ENCODE measurements around the gene KCNC1.

The KCNC1 gene

DNA sequence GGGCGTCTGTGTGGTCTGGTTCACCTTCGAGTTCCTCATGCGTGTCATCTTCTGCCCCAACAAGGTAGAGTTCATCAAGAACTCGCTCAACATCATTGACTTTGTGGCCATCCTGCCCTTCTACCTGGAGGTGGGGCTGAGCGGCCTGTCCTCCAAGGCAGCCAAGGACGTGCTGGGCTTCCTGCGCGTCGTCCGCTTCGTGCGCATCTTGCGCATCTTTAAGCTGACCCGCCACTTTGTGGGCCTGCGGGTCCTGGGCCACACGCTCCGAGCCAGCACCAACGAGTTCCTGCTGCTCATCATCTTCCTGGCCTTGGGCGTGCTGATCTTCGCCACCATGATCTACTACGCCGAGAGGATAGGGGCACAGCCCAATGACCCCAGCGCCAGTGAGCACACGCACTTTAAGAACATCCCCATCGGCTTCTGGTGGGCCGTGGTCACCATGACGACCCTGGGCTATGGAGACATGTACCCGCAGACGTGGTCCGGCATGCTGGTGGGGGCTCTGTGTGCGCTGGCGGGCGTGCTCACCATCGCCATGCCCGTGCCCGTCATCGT lies 37.3 kb downstream of the KCNC1 start:
- DNase-seq (ENCODE audit: extremely low read depth in 1 of 2, low read depth in 1 of 2) = no peak

DNA sequence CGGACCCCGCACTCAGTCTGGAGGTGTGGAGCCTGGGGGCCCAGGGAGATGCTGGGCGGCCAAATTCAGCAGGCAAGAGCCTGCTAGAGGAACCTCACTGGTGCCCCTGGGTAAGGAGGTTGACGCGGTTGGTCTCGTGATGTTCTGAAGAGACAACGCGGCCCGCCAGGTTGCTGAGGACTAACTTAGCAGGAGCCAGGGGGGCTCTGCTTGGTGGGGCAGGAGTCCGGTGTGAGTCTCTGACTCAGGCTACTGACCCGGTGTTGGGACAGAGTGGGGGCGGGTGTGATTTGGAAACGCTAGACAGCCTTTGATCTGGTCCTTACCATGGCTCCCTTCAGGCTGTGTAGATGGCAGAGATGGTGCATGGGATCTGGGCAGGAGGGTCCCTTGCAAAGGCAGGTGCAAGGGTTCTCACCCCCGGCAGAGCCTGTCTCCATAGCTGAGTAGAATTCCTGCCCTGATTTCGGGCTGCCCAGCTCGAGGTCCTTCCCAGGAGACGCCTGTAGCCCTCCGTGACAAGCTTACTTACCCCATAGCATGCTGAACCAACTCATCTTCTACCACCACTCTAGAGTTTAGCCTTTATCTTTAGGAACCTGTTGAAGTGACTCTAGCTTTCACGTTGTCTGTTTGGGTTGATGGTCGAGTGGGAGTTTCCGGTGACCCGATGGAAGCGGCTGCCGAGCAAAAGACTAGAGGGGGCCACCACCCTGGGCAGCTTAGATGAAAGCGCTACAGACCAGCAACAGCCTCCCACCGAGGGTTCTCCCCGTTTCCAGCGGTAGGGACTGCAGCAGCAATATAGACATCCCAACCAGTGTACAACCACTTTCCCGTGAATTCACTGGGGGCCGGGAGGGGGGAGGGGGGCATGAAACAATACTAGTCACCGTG lies 38.4 kb downstream of the KCNC1 start:
- no peak for DNase-seq (ENCODE audit: extremely low read depth in 1 of 2, low read depth in 1 of 2)

DNA sequence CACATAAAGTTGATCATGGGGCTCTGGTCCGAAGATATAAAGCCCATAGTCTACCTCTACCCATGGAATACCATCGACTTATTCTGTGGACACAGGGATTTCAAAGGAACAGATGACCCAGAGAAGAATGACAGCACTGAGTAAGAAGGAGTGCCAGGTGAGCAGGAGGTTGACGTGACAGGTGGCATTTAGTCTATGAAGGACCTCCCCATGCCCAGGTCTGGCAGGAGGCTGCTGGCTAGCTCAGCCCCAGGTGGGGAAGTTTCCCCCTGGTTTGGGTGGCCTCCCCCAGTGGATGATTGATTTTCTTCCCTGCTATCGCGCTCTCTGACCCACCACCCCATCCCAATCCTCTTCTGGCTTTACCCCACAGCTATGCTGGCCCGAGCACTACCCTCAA lies 39.1 kb downstream of the KCNC1 start:
- DNase-seq (ENCODE audit: extremely low read depth in 1 of 2, low read depth in 1 of 2) = no peak

DNA sequence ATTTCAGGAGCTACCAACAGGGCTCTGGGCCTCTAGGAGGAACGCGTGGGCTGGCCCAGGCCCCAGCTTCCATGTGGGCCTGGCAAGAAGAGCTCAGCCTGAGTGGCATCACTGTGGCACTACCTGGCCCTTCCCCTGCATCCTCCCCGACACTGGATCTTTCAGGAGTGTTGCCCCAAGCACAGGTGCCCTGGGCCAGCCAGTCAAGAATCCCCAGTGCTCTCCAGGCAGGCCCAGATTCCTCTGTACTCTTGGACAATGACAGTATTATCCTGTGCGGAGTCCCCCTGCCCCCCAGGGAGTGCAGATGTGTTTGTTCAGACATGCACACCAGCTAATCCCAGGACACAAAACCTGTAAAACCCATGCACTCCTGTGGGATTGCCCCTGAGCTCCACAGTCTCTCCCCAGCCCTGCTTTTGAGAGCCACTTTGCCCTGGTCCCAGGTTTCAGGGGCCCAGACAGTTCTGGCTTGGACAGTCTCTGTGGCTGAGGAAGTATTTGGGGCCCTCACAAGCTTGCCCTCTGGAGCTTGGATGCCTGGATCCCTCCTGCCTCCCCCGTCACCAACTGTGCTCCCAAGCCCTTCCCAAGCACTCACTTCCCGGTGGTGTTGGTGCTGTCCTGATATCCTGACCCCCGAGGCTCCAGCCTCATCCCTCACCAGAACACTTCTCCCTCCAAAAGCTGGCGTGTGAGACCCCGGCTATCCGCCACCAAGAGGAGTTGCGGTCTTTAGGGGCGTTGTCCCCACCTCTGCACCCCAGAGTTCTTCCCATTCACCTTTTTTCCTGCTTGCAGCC lies 39.9 kb downstream of the KCNC1 start:
- no peak for DNase-seq (ENCODE audit: extremely low read depth in 1 of 2, low read depth in 1 of 2)

DNA sequence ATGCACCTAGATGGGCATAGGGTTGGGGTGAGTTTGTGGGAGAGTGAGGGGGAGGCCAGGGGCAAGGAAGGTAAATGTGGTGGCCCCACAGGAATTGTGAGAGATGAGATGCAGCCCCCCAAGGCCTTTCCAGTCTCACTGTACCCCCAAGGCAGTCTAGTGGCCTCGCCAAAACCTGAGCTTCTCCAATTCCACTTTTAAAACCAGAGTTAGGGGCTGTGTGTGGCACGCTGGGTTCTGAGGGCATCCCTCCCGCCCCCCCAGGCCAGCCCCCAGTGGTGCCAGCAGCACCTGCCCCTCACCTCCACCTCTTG lies 40.4 kb downstream of the KCNC1 start:
- DNase-seq (ENCODE audit: extremely low read depth in 1 of 2, low read depth in 1 of 2) = no peak

DNA sequence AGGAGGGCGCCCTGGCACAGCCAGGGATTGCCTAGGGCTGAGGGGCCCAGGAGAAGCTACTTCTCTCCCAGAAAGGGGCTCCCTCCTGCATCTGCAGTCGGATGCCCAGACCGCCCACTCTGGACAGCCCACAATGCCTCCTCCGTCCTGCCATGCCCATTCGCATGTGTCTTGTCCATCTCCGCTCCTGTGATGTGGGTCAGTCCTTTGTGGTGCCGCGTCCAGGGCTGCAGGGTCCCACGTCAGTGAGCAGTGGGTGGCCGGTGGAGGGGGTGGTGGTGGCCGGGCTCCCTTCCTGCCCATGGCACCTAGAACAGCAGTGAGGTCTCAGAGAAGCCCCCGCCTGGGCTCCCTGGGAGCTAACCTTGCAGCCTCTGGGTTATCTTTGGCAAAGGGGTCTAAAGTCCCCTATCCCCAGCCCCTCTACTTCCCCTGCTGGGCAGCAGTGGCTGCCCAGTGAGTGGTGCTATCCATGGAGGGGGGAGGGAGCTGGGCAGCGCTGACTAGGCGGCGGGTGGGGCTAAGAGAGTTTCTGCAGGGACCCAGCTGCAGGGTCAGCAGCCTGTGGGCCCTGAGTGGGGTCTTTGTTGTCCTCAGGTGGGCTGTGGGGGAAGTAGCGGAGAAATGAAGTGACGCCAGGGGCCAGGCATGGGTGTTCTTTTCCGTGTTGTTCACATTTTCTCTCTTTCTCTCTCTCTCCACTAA lies 41.1 kb downstream of the KCNC1 start:
- DNase-seq (ENCODE audit: extremely low read depth in 1 of 2, low read depth in 1 of 2) = no peak

DNA sequence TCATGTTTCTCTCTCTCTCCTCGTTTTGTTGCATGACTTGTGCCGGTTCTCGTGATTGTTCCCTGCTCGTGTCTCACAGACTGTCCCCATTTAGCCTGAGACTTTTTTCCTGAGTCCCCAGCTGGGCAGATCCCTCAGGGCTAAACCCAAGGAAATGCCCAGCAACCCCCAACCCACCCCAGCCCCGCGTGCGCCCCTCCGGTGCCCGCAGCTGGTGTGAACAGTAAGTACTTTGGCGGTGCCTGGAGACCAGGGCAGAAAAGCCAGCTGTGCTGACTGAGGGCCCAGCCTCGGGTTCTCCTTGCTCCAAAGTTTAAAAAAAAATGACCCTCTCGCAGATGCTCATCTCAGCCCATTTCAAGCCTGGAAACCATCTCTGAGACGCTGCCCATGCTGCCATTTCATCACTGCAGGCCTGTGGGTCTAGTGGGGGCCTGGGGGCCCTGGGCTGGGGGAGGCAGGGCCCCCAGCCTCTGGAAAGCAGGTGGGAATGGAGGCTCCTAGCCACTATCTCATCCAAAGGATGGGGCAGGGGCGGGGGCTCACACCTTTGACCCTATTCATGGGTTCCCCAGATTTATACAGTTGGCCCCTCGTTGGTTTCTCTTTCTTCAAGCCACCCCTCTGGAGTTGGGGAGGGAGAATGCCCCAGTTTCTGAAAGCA lies 41.8 kb downstream of the KCNC1 start:
- no peak for DNase-seq (ENCODE audit: extremely low read depth in 1 of 2, low read depth in 1 of 2)

DNA sequence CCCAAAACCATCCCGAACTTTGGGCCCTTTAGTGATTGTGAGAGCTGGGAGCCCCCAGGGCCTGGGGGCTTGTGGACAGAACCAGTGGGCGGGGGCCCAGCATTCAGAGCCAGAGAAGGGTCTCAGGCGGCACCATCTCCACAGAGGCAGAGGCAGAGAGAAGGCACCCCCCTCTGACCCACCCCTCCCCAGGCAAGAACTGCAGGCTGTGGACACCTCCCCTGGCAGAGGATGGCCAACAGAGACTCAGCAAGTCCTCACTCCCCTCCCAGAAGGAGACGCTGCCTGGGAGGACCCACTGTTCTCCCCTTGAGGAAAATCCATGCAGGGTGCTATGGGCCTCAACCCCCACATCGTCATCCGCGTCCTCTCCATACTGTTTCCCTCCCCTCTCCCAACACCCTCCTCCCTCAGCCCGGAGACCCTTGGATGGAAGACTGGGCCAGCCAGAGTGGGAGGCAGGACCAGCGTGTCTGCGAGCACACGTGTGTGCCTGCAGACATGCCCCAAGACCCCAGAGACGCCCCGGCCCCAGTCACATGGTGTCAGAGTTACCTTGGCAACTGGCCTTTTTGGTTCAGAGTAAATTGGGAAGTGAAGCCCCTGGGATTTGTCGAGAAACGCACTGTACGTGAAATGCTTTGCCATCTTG lies 42.6 kb downstream of the KCNC1 start:
- DNase-seq (ENCODE audit: extremely low read depth in 1 of 2, low read depth in 1 of 2) = no peak

GRCh38 chr11:17777738-17778091 lies 43.1 kb downstream of the KCNC1 start:
- DNase-seq (ENCODE audit: extremely low read depth in 1 of 2, low read depth in 1 of 2) = no peak

DNA sequence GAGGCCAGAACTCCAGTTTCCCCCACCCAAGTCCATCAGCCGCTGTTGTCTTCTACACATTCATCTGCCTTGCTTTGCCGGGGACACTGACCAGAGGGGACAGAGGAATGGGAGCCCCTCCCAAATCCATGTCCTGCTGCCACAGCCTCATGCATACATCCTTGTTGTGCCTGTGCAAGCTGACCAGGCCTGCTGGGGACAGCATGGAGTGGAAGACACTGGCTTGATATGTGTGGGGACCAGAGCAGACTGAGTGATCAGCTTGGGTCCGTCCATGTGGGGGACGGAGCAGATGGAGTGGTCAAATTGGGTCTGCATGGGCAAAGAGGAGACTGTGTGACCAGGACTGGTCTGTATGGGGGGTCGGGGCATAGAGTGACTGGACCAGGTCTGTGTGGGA lies 43.8 kb downstream of the KCNC1 start:
- DNase-seq (ENCODE audit: extremely low read depth in 1 of 2, low read depth in 1 of 2) = no peak

DNA sequence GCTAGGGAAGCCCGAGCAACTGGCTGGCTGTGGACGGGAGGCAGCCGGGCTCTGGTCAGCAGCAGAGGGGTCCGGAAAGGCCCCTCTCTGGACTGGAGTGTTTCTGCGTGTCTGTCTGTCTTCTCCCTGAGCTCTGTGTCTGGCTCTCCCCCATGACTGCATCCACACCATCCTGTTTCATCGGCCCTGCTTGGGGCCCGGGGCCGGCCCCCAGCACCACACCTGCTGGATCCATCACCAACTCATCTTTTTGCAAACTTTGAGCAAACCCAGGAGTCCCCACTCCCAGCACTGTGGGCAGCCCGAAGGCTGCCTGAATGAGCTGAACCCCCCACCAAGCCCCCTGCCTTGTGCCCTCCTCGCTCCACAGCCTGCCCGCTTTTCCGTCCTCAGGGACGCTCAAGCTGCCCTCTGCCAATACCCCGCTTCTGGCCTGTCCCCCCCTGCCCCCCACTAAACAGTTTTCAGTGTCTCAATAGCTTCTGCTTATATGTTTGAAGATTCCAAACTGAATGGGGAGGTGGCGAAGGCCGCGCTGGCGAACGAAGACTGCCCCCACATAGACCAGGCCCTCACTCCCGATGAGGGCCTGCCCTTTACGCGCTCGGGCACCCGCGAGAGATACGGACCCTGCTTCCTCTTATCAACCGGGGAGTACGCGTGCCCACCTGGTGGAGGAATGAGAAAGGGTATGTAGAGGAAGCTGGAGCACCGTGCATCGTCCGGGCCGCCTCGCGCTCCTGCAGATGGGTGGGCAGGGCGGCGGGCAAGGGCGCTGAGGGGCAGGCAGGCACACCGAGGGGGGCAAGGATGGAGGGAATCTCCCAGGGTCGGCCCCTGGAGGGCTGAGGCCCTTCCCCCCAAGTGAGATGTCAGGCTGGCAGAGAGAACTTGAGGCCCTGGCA lies 44.6 kb downstream of the KCNC1 start:
- DNase-seq (ENCODE audit: extremely low read depth in 1 of 2, low read depth in 1 of 2) = no peak

- DNase-seq (ENCODE audit: extremely low read depth in 1 of 2, low read depth in 1 of 2) = no peak
Measured at GRCh38 chr11:17779861-17780594, 45.4 kb downstream of the KCNC1 start.

GRCh38 chr11:17780668-17781067 lies 46.1 kb downstream of the KCNC1 start:
- no peak for DNase-seq (ENCODE audit: extremely low read depth in 1 of 2, low read depth in 1 of 2)

DNA sequence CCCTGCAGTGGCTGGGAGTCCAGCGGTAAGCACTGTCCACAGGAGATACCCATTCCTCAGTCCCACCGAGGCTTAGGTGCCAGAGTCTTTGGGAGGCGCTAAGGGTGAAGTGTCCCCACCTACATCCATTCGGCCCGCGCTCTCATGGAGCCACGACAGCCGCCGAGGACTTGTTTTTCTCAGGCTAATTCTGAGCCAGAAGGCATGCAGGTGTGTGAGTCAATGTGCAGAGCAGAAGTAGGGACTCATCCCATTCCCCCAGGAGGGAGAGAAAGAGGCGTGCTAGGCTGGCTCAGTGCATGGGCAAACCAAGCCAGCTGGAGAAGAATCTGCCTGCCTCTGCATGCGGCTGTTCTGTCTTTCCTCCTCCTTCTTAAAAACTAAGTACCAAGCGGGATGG lies 46.6 kb downstream of the KCNC1 start:
- DNase-seq (ENCODE audit: extremely low read depth in 1 of 2, low read depth in 1 of 2) = no peak

- no peak for DNase-seq (ENCODE audit: extremely low read depth in 1 of 2, low read depth in 1 of 2)
Measured at GRCh38 chr11:17781626-17782025, 47.0 kb downstream of the KCNC1 start.

- DNase-seq (ENCODE audit: extremely low read depth in 1 of 2, low read depth in 1 of 2) = no peak
Measured at GRCh38 chr11:17782145-17782544, 47.6 kb downstream of the KCNC1 start.

GRCh38 chr11:17782603-17783337 lies 48.2 kb downstream of the KCNC1 start:
- no peak for DNase-seq (ENCODE audit: extremely low read depth in 1 of 2, low read depth in 1 of 2)

DNA sequence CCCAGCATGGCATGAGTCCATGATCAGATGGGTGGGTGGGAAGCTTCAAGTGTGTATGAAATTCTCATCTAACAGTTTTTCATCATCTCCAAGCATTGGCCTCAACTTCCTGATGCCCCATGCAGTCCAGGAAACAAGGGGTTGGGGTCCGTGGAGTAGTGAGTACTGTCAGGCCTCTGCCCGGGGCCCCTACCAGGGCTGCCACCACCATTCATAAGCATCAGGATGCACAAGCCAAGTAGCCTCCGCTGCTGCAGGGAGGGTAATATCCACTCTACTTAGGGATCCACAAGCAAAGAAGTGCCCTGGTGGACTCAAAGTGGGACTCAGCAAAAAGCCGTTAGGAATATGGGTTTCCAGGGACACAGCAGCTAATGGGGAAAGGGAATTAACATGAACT lies 49.3 kb downstream of the KCNC1 start:
- no peak for DNase-seq (ENCODE audit: extremely low read depth in 1 of 2, low read depth in 1 of 2)
